GM10266 (cell line): ENCODE measurements around the gene ESYT3.

Source experiments
- DNase-seq: peaks from one replicate; pipeline ENCODE4 v3.0.0; 2012; ENCODE audit errors: extremely low spot score
- CTCF ChIP-seq: IDR thresholded peaks from 2 replicates; pipeline ENCODE4 v1.5.1; 2012; ENCODE audit warnings: mild to moderate bottlenecking, low read depth; ENCODE audit not compliant: control insufficient read depth, insufficient read depth; ENCODE audit errors: missing control alignments

The ESYT3 gene

GRCh38 chr3:138434276-138434874 lies at the start of gene ESYT3:
Gene ESYT3 (plus strand): TSS chr3:138434616. CDS start chr3:138434799, 183 bp downstream.
- DNase-seq = peak; percentile 30
- TF ChIP-seq CTCF = no peak

- TF ChIP-seq CTCF = no peak
- no peak for DNase-seq
These were observed 49.4 kb upstream of the ESYT3 start for GRCh38 chr3:138384976-138385375.

GRCh38 chr3:138389144-138389601 lies 45.2 kb upstream of the ESYT3 start:
- TF ChIP-seq CTCF = no peak
- no peak for DNase-seq

- no peak for DNase-seq
- no peak for TF ChIP-seq CTCF
These were observed 44.4 kb upstream of the ESYT3 start for GRCh38 chr3:138389841-138390581.

- no peak for TF ChIP-seq CTCF
- DNase-seq = no peak
These were observed 43.9 kb upstream of the ESYT3 start for GRCh38 chr3:138390582-138390932.

GRCh38 chr3:138394156-138394555 lies 40.3 kb upstream of the ESYT3 start:
- TF ChIP-seq CTCF = no peak
- DNase-seq = no peak

GRCh38 chr3:138394686-138395085 lies 39.7 kb upstream of the ESYT3 start:
- no peak for DNase-seq
- no peak for TF ChIP-seq CTCF
